Vagina (tissue), 2 donors: Measurements from ENCODE around the gene SPEM2. TPM values are rescaled to one million over a fixed set of nuclear protein-coding genes. Genes with fewer than 3 reads are reported as not detected.
A peak's percentile ranks its signal among the peaks of the same experiment; 100 is the strongest.

ENCODE experiments used
- DNase-seq, 2 donors: peaks; one replicate each; pipeline ENCODE4 v3.0.0-alpha.2; 2017; ENCODE audit errors: extremely low spot score in 2 of 2
- H3K27ac ChIP-seq: fragments of 200-600 bp; sonication (generic); one replicate; pipeline ENCODE4 v1.5.1; 2019
- H3K27me3 ChIP-seq: fragments of 200-600 bp; sonication (generic); one replicate; pipeline ENCODE4 v1.5.1; 2019
- H3K36me3 ChIP-seq, 2 donors: fragments of 200-600 bp; sonication (generic); one replicate each; pipeline ENCODE4 v1.5.1; 2017 to 2019
- H3K4me1 ChIP-seq: fragments of 200-600 bp; sonication (generic); one replicate; pipeline ENCODE4 v1.5.1; 2019
- H3K4me3 ChIP-seq, 2 donors: fragments of 200-600 bp; sonication (generic); 1 replicate in 1 of 2; 2 replicates in 1 of 2; pipeline ENCODE4 v1.5.1; 2016 to 2019
- H3K9me3 ChIP-seq: fragments of 200-600 bp; sonication (generic); one replicate; pipeline ENCODE4 v1.5.1; 2019
- CTCF ChIP-seq, 3 experiments: fragments of 450-650 bp in 2 of 3; fragments of 200-600 bp in 1 of 3; sonication (generic) in 1 of 3; IDR thresholded peaks; one replicate each; pipeline ENCODE4 v1.5.1; 2017 to 2019; ENCODE audit warnings: antibody characterized with exemption in 3 of 3, mild to moderate bottlenecking in 2 of 3, moderate library complexity in 2 of 3
- POLR2A ChIP-seq, 2 donors: fragments of 450-650 bp; IDR thresholded peaks; one replicate each; pipeline ENCODE4 v1.6.1; 2017; ENCODE audit warnings: antibody characterized with exemption in 2 of 2, mild to moderate bottlenecking in 2 of 2, moderate library complexity in 2 of 2
- POLR2AphosphoS5 ChIP-seq, 2 donors: sonication (generic); formaldehyde crosslinking; IDR thresholded peaks; one replicate each; pipeline ENCODE4 v1.9.0; 2017; ENCODE audit warnings: antibody characterized with exemption in 2 of 2, mild to moderate bottlenecking in 2 of 2, low read depth in 1 of 2; ENCODE audit not compliant: insufficient read depth in 1 of 2
- intact Hi-C: fragments of 100-400 bp; cut with DNase I; formaldehyde crosslinking; loops from one replicate; pipeline ENCODE4 v1.15.1; 2023
- total RNA-seq: library from RNA; depleted of rRNA; stranded (reverse); fragments of >200 nt; gene quantifications from one replicate; pipeline ENCODE4 v1.2.3, GENCODE V29; 2016

SPEM2 gene
- total RNA-seq, 1 donor from 2014 or later: not detected

DNA sequence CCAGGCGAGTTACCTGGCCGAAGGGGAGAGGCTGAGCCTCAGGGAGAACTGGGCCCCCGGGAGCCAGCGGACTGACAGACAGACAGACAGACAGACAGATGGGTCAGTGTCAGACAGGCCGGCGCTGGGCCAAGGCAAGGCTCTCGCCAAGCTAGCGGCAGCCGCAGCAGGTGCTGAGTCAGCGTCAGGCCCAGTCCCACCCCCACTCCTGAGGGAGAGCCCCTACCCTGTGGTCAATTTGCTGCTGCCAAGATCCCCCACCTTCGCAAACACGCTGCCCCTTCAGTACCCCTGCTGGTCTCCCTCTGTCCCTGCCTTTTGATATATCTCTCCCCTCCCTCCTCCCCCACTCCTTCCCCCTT, 15.4 kb downstream of the SPEM2 start:
- Histone ChIP-seq H3K27ac (peak overlapping the region; percentile 81), H3K27me3 (no peaks in the 10 kb centered on the region), H3K36me3 (no peaks in the 10 kb centered on the region), H3K9me3 (no peaks in the 10 kb centered on the region), H3K4me1 (peaks cover 70% of the 10 kb centered on the region), H3K4me3 (peak overlapping the region; percentile 46 to 49)
- DNase-seq: no peak
- intact Hi-C loops: no loop called here
- TF ChIP-seq CTCF (IDR thresholded peaks at IDR 0.05): no peak
- no peak for TF ChIP-seq POLR2A (IDR thresholded peaks at IDR 0.05)
- TF ChIP-seq POLR2AphosphoS5 (IDR thresholded peaks at IDR 0.05; ENCODE audit: insufficient read depth in 1 of 2, low read depth in 1 of 2): no peak

GRCh38 chr17:7441266-7441665, 15.8 kb downstream of the SPEM2 start:
- no peak for DNase-seq
- no peaks in the 10 kb centered on the region for H3K36me3 ChIP-seq
- intact Hi-C loops: no loop called here
- H3K27ac ChIP-seq: no peak overlapping the region
- no peak overlapping the region for H3K4me3 ChIP-seq
- H3K4me1 ChIP-seq: peaks cover 70% of the 10 kb centered on the region
- TF ChIP-seq POLR2A (IDR thresholded peaks at IDR 0.05) (no peak), POLR2AphosphoS5 (IDR thresholded peaks at IDR 0.05; ENCODE audit: insufficient read depth in 1 of 2, low read depth in 1 of 2) (no peak), CTCF (IDR thresholded peaks at IDR 0.05) (no peak)
- H3K27me3 ChIP-seq: no peaks in the 10 kb centered on the region
- H3K9me3 ChIP-seq: no peaks in the 10 kb centered on the region

DNA sequence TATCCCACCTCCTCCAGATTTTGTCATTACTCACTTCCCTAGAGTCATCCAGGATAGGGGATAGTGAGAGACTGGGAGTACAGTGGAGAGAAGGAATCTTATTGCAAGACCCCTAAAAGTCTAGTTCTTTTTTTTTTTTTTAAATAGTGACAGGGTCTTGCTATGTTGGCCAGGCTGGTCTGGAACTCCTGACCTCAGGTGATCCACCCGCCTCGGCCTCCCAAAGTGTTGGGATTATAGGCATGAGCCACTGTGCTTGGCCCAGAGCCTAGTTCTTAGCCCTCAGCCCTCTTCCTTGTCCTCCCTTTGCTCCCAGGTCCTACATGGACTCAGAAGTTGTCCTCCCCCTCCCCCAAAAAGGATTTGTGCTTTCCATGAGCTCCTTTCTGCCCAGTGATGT, 16.7 kb downstream of the SPEM2 start:
- no peaks in the 10 kb centered on the region for H3K27me3 ChIP-seq

DNA sequence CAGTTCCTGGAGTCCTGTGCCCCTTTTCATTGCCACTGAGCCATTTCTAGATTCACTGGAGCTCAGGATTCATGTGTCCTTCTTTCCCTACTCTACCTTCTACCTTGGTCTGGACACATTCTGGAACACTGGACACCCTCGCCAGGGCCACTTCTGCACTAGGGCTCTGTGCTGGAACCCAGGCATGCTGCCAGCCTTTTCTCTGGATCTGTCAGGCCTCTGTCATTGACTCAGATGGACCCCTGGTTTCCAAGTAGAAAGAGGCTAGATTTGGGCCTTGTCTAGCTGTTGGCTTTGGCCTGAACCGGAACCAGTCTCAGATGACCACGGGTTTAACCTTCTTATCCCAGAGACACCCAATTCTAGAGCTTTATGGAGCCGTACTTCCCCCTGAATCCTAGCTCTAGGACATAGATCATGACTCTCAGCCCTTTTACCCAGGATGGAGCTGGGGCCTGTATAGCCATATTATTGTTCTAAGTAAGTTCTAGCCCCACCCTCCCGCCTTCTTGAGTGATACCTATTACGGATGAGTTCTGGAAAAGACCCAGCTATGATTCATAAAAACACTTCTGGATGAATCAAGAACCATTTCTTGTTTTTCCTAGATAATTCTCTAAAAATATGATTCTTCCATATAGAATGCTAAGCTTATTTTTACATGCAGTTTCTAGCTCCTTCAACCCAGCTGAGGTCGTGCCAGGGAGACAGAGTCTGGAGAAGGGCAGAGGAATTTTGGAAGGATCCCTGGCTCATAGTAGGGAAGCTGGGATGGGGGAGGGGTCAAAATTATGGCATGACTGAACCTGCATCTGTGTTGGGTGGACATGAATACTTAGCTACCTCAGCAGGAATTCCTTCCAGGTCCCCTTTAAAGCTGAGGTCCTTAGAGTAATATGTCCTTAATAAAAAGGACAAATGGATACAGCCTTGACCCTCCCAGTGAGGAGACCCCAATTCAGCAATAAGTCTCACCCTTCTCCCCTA, 18.4 kb downstream of the SPEM2 start:
- intact Hi-C loops: no loop called here
- DNase-seq: no peak
- no peaks in the 10 kb centered on the region for H3K9me3 ChIP-seq
- H3K27ac ChIP-seq: peak overlapping the region; percentile 58
- no peak overlapping the region for H3K4me3 ChIP-seq
- no peak for TF ChIP-seq CTCF (IDR thresholded peaks at IDR 0.05)
- TF ChIP-seq POLR2AphosphoS5 (IDR thresholded peaks at IDR 0.05; ENCODE audit: insufficient read depth in 1 of 2, low read depth in 1 of 2): peak in 1 of 2 donors; percentile 28
- no peaks in the 10 kb centered on the region for H3K36me3 ChIP-seq
- peaks cover 47% of the 10 kb centered on the region for H3K4me1 ChIP-seq
- H3K27me3 ChIP-seq: no peaks in the 10 kb centered on the region

More for the DNA sequence above, 16.7 kb downstream of the SPEM2 start:
- TF ChIP-seq CTCF (IDR thresholded peaks at IDR 0.05) (no peak), POLR2A (IDR thresholded peaks at IDR 0.05) (no peak), POLR2AphosphoS5 (IDR thresholded peaks at IDR 0.05; ENCODE audit: insufficient read depth in 1 of 2, low read depth in 1 of 2) (no peak)
- peaks cover 63% of the 10 kb centered on the region for H3K4me1 ChIP-seq
- H3K27ac ChIP-seq: no peak overlapping the region
- no peak for DNase-seq
- H3K9me3 ChIP-seq: no peaks in the 10 kb centered on the region
- intact Hi-C loops: no loop called here
- H3K36me3 ChIP-seq: no peaks in the 10 kb centered on the region
- no peak overlapping the region for H3K4me3 ChIP-seq
